Measurements from ENCODE around the gene ITCH.
"Not testable (repeated sequence)": the region's sequence is repeated elsewhere in the genome, so short reads cannot be mapped to it uniquely, and the experiment has no call there.

The ITCH gene

DNA sequence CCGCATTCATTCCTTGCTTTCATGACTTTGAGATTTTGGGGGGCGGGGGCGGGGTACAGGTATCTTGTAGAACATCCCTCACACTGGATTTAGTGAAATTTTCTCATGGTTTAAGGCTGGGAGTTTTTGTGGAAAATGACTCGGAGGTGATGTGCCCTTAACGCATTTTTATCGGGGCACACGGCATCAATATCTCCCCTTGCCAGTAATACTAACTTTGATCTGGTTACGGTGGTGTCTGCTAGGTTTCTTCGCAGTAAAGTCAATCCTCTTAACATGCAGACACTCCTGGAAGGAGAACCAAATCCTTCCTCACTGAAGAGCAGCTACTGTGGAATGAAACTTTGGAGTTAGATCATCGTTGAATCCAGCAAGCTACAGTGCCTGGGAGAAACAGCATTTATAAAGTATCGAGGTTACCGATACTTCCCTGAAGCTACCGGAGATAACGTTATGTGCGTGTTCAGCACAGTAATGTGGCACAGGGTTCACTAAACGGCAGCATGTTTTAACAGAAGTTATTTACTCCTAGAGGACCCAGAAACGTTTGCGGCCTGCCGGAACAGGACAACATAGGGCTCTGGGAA is 151.9 kb downstream of the ITCH start:
- DNase-seq: no peak

DNA sequence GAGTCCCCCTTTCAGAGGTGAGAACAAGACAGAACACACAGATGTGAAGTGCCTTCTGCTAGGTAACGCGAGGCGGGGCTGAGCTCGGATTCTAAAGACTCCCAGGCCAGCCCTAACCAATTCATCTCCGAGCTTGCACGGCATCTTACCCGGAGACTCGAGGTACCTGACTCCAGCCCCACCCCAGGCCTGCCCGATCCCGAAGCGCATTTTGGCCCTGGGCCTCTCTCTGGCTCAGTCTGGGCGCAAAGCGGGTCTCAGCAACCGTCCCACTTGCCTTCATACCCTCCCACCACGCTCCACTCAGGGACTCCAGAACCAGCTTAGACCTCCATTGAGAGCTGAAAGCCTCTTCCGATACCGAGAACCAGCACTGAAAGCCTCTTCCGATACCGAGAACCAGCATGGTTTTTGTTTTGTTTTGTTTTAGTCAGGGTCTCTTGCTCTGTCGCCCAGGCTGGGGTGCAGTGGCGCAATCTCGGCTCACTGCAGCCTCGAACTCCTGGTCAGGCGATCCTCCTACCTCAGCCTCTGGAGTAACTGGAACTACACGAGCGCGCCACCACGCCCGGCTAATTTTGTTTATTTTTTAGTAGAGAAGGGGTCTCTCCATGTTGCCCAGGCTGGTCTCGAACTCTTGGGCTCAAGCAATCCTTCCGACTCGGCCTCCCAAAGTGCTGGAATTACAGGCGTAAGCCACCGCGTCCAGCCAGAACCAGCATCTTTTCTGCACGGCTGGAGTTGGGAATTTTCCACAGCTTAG is 152.6 kb downstream of the ITCH start:
- peak; percentile 81 to 94 for DNase-seq

DNA sequence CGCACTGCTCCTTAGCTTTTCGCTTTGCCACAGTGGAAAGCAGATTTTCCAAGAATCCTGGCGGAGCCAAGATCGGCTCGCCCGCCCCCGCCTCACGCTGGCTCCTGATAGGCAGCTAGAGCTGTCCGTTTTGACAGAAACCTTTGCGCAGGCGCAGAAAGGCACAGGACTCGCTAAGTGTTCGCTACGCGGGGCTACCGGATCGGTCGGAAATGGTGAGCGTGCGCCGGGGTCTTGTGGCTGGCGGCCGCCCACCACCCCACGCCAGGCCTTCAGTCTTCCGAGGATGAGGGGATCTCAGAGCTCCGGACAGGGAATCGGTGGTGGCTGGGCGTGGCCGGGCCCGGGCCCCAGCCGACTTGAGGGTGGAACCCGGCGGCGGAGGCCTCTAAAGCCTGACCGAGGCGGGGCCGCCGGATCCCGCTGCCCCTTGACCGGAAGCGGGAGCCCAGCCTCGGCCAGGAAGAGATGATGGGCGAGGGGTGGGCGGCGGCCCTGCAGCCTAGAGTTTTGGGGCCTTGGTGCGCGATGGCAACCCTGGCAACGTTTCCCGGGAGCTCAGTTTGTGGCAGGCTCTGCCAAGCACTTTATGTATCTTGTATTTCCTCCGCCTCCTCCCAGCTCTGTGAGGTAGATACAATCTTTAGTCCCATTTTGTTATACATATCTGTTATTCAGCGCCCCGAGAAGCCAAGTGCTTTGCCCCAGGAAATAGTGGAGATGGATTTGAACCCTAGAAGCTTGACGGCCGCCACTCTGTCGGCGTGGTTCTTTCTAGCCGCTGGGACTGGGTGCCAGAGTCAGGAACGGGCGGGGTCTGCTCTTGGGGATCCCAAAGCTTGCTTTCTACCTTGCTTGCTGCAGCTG is 153.4 kb downstream of the ITCH start, which contains the start of gene DYNLRB1:
DYNLRB1 (plus strand) TSS at position 176 of the 867 bp plus-strand sequence; CDS start at position 213, 37 bp downstream.
- DNase-seq: peak; percentile 100

DNA sequence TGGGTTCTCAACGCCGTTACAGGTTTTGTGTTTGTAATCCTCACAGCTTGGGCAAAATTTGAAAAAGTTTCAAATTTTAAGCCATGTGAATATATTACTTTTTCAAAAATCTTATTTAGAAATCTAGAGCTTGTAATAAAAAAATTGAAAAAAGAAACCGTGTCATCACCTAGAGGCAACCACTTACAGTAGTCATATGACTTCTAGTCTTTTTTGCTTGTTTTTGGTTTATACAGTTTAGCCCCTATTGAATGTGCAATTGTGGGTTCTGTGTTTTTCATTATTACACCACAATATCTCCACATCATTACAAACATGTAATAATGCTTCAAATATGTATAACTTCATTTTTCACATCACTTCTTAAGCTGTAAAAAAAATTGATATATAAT is 154.0 kb downstream of the ITCH start:
- peak in 1 of 2 experiments; percentile 88 for DNase-seq

DNA sequence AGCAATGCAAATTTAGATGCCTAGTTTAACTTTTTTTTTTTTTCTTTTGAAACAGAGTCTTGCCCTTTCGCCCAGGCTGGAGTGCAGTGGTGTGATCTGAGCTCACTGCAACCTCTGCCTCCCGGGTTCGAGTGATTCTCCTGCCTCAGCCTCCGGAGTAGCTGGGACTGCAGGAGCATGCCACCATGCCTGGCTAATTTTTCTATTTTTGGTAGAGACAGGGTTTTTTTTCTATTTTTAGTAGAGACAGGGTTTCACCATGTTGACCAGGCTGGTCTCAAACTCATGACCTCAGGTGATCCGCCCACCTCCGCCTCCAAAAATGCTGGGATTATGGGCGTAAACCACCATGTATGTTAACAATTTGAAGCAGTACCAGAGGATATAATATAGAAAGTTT is 155.8 kb downstream of the ITCH start:
- DNase-seq: not testable (repeated sequence)

DNA sequence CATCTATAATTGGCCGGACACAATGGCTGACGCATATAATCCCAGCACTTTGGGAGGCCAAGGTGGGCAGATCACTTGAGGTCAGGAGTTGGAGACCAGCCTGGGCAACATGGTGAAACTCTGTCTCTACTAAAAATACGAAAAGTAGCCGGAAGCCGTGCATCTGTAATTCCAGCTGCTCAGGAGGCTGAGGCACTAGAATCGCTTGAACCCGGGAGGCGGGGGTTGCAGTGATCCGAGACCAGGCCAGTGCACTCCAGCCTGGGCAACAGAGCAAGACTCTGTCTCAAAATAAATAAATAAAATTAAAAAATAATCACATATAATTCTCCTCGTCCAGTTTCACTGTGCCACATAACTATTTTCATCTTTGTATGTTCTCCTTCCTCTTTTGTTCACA is 156.8 kb downstream of the ITCH start:
- DNase-seq: not testable (repeated sequence)

DNA sequence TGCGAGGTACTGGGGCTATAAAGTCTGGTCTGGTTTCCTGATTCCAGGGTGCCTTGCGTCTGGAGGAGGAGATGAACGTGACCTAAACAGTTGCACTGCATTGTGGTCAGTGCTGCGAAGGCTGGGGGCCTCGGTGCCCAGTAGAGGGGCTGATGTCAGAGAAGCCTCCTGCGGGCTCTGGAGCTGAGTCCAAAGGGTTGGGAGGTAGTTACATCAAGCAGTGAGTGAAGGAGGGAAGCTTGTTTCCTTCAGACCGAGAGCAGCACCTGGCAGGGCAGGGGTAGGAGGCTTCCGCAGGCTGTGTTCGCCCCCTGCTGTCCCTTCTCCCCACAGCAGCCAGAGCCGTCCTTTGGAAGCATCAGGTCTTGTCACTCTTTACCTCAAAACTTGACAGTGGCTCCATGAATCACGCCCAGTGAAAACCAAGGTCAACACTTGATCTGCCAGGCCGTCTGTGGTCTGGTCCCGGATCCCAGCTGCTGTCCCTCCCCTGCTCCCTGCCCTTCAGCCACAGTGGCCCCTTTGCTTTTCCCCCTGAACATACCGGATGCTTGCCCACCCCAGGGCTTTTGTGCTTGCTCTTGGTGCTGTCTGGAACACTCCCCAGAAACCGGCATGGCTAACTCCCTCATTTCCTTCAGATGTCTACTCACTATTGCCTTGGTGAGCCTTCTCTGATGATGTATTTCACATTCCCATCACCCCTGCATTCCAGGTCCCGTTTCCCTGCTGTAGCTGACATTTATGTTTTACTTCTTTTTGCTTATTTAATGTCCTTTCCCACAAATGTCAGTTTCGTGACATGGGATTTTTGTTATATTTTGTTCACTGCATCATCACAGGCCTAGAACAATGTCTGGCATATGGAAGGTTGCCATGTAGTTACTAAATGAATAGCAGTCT is 160.1 kb downstream of the ITCH start:
- peak; percentile 52 to 83 for DNase-seq

DNA sequence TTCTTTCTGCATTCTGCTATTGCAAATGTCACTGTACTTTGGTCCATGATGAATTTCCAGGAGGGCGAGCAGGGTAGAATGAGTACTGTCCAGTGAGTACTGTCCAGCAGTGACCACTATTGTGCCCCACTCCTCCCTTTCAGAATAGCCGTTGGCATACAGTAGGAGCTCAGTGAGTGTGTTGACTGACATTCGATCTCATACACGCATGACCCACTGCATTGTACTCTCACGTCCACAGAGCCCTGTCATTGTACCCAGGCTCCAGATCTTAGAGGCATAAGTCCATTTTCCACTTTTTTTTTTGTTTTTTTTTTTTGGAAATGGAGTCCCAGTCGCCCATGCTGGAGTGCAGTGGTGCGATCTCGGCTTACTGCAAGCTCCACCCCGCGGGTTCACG is 161.4 kb downstream of the ITCH start:
- no peak for DNase-seq

DNA sequence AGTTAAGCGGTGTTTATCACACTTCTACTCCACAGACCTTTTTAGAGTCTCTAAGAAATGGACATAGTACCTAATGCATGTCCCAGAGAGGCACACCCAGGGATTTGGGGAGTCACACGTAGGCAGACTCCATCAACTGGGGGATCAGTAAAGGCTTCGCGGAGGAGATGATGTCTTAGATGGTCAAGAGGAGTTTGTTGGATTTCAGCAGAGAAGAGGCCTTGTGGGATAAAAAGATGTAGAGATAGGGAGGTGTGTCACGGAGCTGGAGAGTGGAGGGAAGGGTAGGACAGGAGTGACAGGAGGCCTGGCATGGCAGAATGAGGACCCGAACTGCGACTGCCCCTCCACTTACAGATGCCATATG is 162.3 kb downstream of the ITCH start:
- no peak for DNase-seq

DNA sequence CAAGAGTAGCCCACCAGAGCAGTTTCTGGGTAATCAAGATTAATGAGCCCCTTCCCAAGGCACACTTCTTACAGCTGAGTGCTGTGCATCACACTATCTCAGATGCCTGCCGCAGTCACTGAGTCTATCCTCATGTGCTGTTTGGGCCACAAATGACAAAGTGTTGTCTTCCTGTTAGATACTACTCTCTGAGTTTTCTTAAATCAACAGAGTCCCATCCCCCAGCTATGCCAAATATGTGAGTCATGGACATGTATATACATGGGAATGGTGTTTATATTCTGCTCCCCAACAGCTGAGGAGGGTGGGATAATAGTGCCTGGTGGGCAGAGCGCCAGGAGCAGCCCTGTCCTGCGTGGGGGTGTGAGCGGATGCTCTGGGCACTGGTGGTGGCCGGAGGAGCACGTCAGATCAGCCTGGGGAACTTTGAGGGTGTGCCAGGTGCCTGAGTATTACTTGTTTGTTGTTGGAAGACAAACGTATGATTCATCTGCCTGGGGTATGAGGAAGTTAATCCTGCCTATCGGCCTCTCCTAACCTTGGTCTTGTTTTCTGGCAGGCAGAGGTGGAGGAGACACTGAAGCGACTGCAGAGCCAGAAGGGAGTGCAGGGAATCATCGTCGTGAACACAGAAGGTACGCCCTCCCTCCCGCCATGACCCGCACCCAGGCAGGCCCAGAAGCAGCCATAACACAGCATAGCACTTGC is 162.8 kb downstream of the ITCH start:
- peak; percentile 100 for DNase-seq

DNA sequence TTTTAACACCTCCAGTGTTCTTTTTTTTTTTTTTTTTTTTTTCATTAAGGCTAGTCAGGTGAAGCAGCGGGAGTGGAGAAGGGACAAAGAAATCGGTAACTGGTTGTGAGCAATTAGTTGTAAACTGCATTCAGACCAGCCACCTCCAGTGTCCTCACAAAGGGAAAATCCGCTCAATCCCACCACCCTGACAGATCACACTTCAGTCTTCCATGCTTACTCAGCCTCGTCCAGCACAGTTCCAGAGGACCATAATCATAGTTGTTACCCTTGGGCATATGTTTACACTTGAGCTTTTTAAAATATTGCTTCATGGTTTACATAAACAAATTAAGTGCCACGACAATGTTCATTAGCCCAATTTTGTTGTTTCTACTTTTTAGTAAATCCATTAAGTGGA is 163.4 kb downstream of the ITCH start:
- DNase-seq: no peak

DNA sequence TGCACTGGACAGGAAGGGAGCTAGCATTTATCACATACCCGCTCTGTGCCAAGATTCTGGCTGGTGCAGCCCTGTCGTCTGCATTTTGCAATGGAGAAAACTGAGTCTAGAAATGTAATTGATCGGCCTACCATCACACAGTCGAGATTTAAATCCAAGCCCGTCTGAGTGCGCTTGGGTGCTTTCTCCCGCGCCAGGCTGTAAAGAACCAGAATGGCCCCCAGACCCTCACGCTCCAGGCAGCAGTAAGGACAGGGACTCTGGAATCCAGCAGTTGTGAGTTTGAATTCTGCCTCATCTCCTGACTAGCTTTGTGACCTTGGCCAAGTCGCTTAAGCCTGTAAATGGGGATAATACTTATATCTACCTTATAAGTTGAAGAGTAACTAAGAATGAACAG is 163.9 kb downstream of the ITCH start:
- no peak for DNase-seq

DNA sequence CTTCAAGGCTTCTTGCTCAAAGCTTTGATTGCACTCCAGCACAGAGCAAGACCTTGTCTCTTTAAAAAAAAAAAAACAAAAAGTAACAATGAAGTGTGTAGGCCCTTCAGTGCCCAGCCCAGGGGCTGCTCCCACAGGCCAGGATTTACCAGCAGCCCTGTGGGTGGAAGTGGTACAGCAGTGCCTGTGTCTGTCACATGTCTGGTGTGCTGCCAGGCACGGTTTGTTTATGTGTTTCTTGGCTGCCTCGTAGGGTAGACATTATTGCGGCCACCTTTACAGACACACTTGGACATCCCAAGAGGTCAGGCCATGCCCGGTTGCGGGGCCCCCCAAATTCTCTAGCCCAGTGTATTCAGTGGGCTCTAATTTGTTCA is 165.8 kb downstream of the ITCH start:
- no peak for DNase-seq

DNA sequence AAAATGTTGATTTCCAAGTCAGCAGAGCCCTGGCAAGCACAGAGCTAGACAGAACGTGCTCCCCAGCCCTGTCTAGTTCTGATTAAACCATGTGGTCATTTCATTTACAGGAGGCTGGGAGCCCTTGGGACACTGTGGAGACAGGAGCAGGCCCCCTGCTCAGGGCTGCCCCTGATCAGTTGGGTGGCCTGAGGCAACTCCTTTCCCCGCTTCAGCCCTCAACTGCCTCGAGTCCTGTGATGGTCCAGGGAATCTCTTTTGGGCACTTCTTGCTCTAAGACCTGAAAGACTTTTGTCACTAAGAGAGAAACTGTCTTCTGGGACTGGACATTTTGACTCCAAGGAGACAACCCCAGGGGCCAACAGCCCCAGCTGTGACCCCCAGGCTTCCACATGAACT is 166.7 kb downstream of the ITCH start:
- no peak for DNase-seq

DNA sequence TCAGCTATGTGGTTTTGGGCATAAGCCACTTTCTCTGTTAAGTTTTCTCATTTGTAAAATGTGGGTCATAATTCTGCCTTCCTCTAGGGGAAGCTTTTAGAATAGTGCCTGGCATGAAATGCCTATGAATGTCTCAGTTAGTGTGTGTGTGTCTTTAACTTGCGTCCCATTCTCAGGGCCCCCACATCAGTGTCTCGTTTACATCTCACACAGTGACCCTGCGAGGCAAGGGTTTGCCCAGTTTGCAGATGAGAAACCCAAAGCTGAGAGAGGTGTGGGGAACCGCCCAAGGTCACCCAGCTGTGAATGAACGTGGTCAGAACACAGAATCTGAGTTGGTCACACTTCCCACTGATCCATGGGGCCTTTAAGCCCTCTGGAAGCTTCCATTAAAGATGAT is 167.3 kb downstream of the ITCH start:
- no peak for DNase-seq

DNA sequence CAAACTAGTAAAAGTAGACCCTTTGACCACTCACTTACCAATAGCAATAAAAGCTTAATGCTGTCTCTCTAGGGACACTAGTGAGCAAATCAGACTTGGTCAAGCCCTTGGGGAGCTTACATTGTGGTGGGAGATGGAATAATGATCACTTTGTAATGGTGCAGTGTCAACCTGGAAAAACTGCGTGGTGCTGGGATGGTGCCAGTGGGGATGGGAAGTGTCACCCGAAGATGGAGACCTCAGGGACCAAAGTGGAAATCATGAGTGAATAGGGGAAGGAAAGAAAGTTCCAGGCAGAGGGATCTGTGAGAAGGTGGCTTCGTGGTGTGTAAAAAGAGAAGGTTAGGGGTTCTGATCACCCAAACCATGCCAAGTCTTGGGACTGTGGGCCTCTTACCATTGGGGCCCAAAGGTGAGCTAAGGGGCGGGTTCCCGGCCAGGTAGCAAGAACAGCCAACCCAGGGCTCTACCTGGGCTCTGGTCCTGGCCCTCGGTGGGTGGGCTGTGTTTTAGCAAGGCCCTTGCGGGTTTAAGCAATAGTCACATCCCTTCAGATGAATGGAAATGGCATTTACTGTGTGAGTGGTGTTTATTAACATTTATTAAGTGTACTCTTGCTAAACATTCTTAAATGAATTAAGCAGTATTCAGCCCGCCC is 168.7 kb downstream of the ITCH start:
- no peak for DNase-seq

DNA sequence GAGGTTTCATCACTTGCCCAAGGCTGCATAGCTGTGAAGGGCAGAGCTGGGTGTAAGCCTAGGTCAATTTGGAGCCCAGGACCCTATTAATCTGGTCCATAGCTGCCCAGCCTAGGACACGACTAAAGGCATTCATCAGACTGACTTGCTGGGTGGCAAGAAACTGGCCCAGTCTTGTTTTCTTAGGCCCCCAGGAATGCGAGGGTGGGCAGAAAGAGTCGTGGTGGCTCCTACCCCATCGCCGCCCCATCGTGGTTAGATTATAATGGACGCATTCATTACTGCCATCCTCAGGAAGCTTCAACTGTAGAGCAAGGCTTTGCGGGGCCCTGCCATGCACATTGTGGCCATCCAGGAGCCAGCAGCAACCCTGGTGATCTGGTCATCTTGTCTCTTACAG is 169.2 kb downstream of the ITCH start:
- DNase-seq: no peak

DNA sequence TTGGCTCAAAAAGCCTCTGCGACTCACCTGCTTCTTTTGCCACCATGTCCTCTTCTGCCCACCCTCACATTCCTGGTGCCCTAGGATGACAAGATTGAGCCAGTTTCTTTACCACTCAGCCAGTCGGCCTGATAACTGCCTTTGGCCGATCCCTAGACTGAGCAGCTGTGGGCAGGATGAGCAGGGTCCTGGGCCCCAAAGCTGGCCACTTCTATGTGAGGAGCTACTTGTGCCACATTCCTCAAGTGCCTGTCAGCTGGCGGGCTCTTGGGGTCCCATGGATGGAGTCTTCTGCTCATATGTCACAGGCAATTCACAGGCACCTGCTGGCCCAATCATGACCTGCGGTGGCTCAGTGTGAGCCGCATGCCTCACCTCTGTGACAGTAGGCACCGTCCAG is 169.7 kb downstream of the ITCH start:
- no peak for DNase-seq

DNA sequence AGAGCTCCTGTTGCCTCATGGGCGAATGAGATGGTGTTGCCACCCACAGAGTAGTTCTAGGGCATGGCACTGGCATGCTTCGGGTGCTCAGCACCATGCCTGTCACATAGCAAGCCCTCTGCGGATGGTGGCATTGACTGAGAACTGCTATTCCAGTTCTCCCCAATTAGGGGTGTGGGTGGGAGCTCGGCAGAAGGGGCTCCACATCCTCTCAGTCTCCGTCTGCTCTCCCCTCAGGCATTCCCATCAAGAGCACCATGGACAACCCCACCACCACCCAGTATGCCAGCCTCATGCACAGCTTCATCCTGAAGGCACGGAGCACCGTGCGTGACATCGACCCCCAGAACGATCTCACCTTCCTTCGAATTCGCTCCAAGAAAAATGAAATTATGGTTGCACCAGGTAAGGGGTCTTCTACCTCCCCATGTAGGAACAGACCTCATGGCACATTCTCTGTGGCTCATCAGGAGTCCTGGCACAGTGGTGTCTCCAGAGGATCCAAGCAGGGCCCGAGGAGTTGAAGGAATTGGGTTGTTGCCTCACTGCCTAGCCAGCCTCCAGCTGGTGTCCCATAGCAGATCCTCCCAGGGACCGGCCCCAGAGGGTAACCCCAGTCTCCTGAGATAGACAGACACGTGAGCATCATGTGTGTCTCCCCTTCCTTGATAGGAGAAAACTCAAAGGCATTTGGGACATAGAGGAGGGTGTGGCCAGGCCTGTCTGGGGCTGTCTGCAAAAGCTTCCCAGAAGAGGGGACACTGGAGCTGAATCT is 171.5 kb downstream of the ITCH start:
- no peak for DNase-seq

DNA sequence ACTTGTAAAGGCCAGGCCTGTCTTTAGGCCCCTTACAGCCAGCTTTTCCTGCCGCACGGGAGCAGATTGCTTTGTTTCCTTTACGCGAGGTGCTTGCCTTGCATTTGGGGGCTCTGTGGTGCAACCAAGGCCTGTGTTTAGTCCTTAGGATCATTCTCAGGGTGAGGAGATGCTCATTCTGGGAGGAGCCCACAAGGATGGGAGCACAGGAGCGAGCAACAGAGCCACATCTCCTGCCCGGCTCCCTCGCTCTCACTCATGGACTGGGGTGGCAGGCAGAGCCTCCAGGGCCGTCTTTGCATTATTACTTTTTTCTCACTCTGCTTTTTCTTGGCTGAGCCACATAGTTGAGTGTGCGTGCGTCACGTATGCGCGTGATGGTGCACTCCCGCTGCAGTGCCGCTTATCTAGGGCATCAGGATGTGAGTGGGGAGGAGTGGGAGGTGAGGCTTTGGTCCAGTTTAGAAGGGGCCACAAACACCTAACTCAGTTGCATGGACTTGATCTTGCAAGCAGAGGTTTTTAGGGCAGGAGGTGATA is 172.3 kb downstream of the ITCH start:
- DNase-seq: no peak

All from SW 1271 (cell line).